Measurements from ENCODE around the gene ADGRD1. TPM values are rescaled to one million over a fixed set of nuclear protein-coding genes. Genes with fewer than 3 reads are reported as not detected.

ADGRD1 gene
- total RNA-seq, 6 experiments from 2014 or later = not detected

- Mint-ChIP-seq H3K36me3 (ENCODE audit: low read depth) (peaks cover 6% of the 10 kb centered on the region), H3K4me1 (ENCODE audit: low read depth) (no peaks in the 10 kb centered on the region), H3K4me3 (no peak overlapping the region), H3K27ac (no peak overlapping the region), H3K9me3 (peaks cover 58% of the 10 kb centered on the region), H3K27me3 (ENCODE audit: insufficient read depth) (no peaks in the 10 kb centered on the region)
- DNase-seq = no peak
- TF ChIP-seq CTCF (IDR thresholded peaks at IDR 0.05) = no peak
Measured at GRCh38 chr12:131091976-131092691, 138.4 kb downstream of the ADGRD1 start.

GRCh38 chr12:131092901-131093603 lies 139.3 kb downstream of the ADGRD1 start:
- no peaks in the 10 kb centered on the region for H3K27me3 Mint-ChIP-seq (ENCODE audit: insufficient read depth)
- no peak for DNase-seq
- H3K27ac Mint-ChIP-seq = no peak overlapping the region
- H3K4me3 Mint-ChIP-seq = no peak overlapping the region
- peaks cover 6% of the 10 kb centered on the region for H3K36me3 Mint-ChIP-seq (ENCODE audit: low read depth)
- H3K9me3 Mint-ChIP-seq = peaks cover 56% of the 10 kb centered on the region
- H3K4me1 Mint-ChIP-seq (ENCODE audit: low read depth) = no peaks in the 10 kb centered on the region
- TF ChIP-seq CTCF (IDR thresholded peaks at IDR 0.05) = no peak

- Mint-ChIP-seq H3K4me1 (ENCODE audit: low read depth) (no peaks in the 10 kb centered on the region), H3K27ac (no peak overlapping the region), H3K4me3 (no peak overlapping the region), H3K36me3 (ENCODE audit: low read depth) (peaks cover 6% of the 10 kb centered on the region), H3K9me3 (peaks cover 53% of the 10 kb centered on the region), H3K27me3 (ENCODE audit: insufficient read depth) (no peaks in the 10 kb centered on the region)
- DNase-seq = no peak
- TF ChIP-seq CTCF (IDR thresholded peaks at IDR 0.05) = no peak
Measured at GRCh38 chr12:131093604-131093955, 139.9 kb downstream of the ADGRD1 start.

- Mint-ChIP-seq H3K36me3 (ENCODE audit: low read depth) (peaks cover 6% of the 10 kb centered on the region), H3K4me1 (ENCODE audit: low read depth) (no peaks in the 10 kb centered on the region)
- TF ChIP-seq CTCF (IDR thresholded peaks at IDR 0.05) = no peak
Measured at GRCh38 chr12:131093971-131094830, 140.5 kb downstream of the ADGRD1 start.

GRCh38 chr12:131094831-131095805 lies 141.4 kb downstream of the ADGRD1 start:
- peaks cover 38% of the 10 kb centered on the region for H3K9me3 Mint-ChIP-seq
- H3K4me3 Mint-ChIP-seq = no peak overlapping the region
- DNase-seq = no peak
- H3K36me3 Mint-ChIP-seq (ENCODE audit: low read depth) = peaks cover 6% of the 10 kb centered on the region
- H3K4me1 Mint-ChIP-seq (ENCODE audit: low read depth) = no peaks in the 10 kb centered on the region
- H3K27ac Mint-ChIP-seq = no peak overlapping the region
- no peak for TF ChIP-seq CTCF (IDR thresholded peaks at IDR 0.05)
- H3K27me3 Mint-ChIP-seq (ENCODE audit: insufficient read depth) = no peaks in the 10 kb centered on the region

More at GRCh38 chr12:131093971-131094830, 140.5 kb downstream of the ADGRD1 start:
- Mint-ChIP-seq H3K27me3 (ENCODE audit: insufficient read depth) (no peaks in the 10 kb centered on the region), H3K27ac (no peak overlapping the region), H3K9me3 (peaks cover 47% of the 10 kb centered on the region), H3K4me3 (no peak overlapping the region)
- no peak for DNase-seq
